HepG2 (cell line): ENCODE measurements around the gene CAPN12. TPM values are rescaled to one million over a fixed set of nuclear protein-coding genes. Genes with fewer than 3 reads are reported as not detected.

Experiments used
- EEA1 ChIP-seq: sonication (generic); formaldehyde crosslinking; IDR thresholded peaks from 2 replicates; pipeline ENCODE4 v1.5.1; 2020; ENCODE audit warnings: mild to moderate bottlenecking, missing genetic modification reagents, borderline replicate concordance
- FOXJ3 ChIP-seq: sonication (generic); formaldehyde crosslinking; IDR thresholded peaks from 2 replicates; pipeline ENCODE4 v1.4.0; 2020; ENCODE audit warnings: missing genetic modification reagents, mild to moderate bottlenecking, borderline replicate concordance
- NPAS2 ChIP-seq: sonication (generic); formaldehyde crosslinking; IDR thresholded peaks from 2 replicates; pipeline ENCODE4 v1.8.0; 2022; ENCODE audit warnings: mild to moderate bottlenecking, missing genetic modification reagents, borderline replicate concordance
- RAD21 ChIP-seq: fragments of 450-650 bp; formaldehyde crosslinking; IDR thresholded peaks from 2 replicates; pipeline ENCODE4 v1.5.0; 2020; ENCODE audit warnings: mild to moderate bottlenecking
- REST ChIP-seq, 2 experiments: IDR thresholded peaks; 2 replicates each; pipeline ENCODE4 v1.6.1; 2011 to 2012; ENCODE audit warnings: low read length in 2 of 2, borderline replicate concordance in 1 of 2, low read depth in 1 of 2, mild to moderate bottlenecking in 1 of 2, moderate library complexity in 1 of 2
- TAF1 ChIP-seq: sonication (generic); formaldehyde crosslinking; IDR thresholded peaks from 2 replicates; pipeline ENCODE4 v1.4.0; 2020; ENCODE audit warnings: missing genetic modification reagents
- TAF15 ChIP-seq: fragments of 200-400 bp; formaldehyde crosslinking; IDR thresholded peaks from one replicate; pipeline ENCODE4 v1.6.1; 2018; ENCODE audit warnings: mild to moderate bottlenecking, low read depth, low read length; ENCODE audit not compliant: poor library complexity, severe bottlenecking
- TBP ChIP-seq: sonication (generic); formaldehyde crosslinking; IDR thresholded peaks from 2 replicates; pipeline ENCODE4 v1.5.0; 2020; ENCODE audit warnings: missing genetic modification reagents
- TRAFD1 ChIP-seq: sonication (generic); formaldehyde crosslinking; IDR thresholded peaks from 2 replicates; pipeline ENCODE4 v1.5.1; 2020; ENCODE audit warnings: missing genetic modification reagents, mild to moderate bottlenecking, borderline replicate concordance
- ZNF543 ChIP-seq: sonication (generic); formaldehyde crosslinking; IDR thresholded peaks from 2 replicates; pipeline ENCODE4 v1.4.0; 2020; ENCODE audit warnings: mild to moderate bottlenecking, missing genetic modification reagents
- ZNF562 ChIP-seq: sonication (generic); formaldehyde crosslinking; IDR thresholded peaks from 2 replicates; pipeline ENCODE4 v1.8.0; 2022; ENCODE audit warnings: missing genetic modification reagents, borderline replicate concordance
- ZNF646 ChIP-seq: sonication (generic); formaldehyde crosslinking; IDR thresholded peaks from 2 replicates; pipeline ENCODE4 v1.9.0; 2021; ENCODE audit warnings: mild to moderate bottlenecking, missing genetic modification reagents
- ZNF775 ChIP-seq: sonication (generic); formaldehyde crosslinking; IDR thresholded peaks from 2 replicates; pipeline ENCODE4 v1.4.0; 2020; ENCODE audit warnings: missing genetic modification reagents, mild to moderate bottlenecking, moderate library complexity, borderline replicate concordance
- polyA plus RNA-seq, 8 experiments: library from polyadenylated mRNA; depleted of rRNA in 3 of 8; stranded (reverse) in 7 of 8; unstranded in 1 of 8; fragments of >200 nt; fragmentation: Illumina TruSeq in 4 of 8; extraction: Trizol in 4 of 8; gene quantifications; 2 replicates each; pipeline versions ENCODE4 v1.2.1 to v1.2.3, GENCODE V29; 2011 to 2016; ENCODE audit warnings: low read depth in 4 of 8, missing spikeins in 1 of 8, mixed read lengths in 1 of 8; ENCODE audit not compliant: insufficient read depth in 1 of 8
- total RNA-seq, 5 experiments: library from RNA; depleted of rRNA; stranded (reverse); fragments of >200 nt; fragmentation: Illumina TruSeq; extraction: Trizol; gene quantifications; 2 replicates each; pipeline ENCODE4 v1.2.3, GENCODE V29; 2016; ENCODE audit warnings: low read depth in 1 of 5
- TF ChIP-seq, protein P1 (sequence below): sonication (generic); formaldehyde crosslinking; IDR thresholded peaks from 2 replicates; pipeline ENCODE4 v1.4.0; 2020; ENCODE audit warnings: missing genetic modification reagents

CAPN12 gene
- total and polyA plus RNA-seq, 2 of the 13 experiments (the other 11 are each of a cell fraction or from before 2014, with no cell fraction given), result 1.6 to 13.6 TPM

GRCh38 chr19:38693380-38694223 is 50.7 kb downstream of the CAPN12 start (continued):
- no peak for TF ChIP-seq FOXJ3 (CRISPR knock-in tag)
- no peak for TF ChIP-seq TBP (CRISPR knock-in tag)
- no peak for TF ChIP-seq TRAFD1 (CRISPR knock-in tag)
- TF ChIP-seq ZNF562 (CRISPR knock-in tag), result no peak
- TF ChIP-seq NPAS2 (CRISPR knock-in tag), result no peak
- no peak for TF ChIP-seq ZNF646 (CRISPR knock-in tag)
- TF ChIP-seq EEA1 (CRISPR knock-in tag), result no peak
- no peak for TF ChIP-seq REST (IDR thresholded peaks at IDR 0.05; ENCODE audit: borderline replicate concordance in 1 of 2, low read depth in 1 of 2, low read length in 2 of 2)
- no peak for TF ChIP-seq ZNF543
- TF ChIP-seq, protein P1, sequence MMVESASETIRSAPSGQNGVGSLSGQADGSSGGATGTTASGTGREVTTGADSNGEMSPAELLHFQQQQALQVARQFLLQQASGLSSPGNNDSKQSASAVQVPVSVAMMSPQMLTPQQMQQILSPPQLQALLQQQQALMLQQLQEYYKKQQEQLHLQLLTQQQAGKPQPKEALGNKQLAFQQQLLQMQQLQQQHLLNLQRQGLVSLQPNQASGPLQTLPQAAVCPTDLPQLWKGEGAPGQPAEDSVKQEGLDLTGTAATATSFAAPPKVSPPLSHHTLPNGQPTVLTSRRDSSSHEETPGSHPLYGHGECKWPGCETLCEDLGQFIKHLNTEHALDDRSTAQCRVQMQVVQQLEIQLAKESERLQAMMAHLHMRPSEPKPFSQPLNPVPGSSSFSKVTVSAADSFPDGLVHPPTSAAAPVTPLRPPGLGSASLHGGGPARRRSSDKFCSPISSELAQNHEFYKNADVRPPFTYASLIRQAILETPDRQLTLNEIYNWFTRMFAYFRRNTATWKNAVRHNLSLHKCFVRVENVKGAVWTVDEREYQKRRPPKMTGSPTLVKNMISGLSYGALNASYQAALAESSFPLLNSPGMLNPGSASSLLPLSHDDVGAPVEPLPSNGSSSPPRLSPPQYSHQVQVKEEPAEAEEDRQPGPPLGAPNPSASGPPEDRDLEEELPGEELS (CRISPR knock-in tag), result peak; percentile 28; the same call in 1 of the 2 replicates
- TF ChIP-seq TAF1, result no peak
- no peak for TF ChIP-seq ZNF775
- TF ChIP-seq TAF15, result no peak
- TF ChIP-seq RAD21 (CRISPR knock-in tag), result no peak
